ENCODE measurements around the gene PPP1R14C. TPM values are rescaled to one million over a fixed set of nuclear protein-coding genes. Genes with fewer than 3 reads are reported as not detected.

The PPP1R14C gene
- total RNA-seq, 1 donor from 2014 or later: 0.46 TPM

GRCh38 chr6:150267686-150268561, 125.1 kb downstream of the PPP1R14C start:
- H3K4me1 Mint-ChIP-seq (ENCODE audit: unreplicated experiment): peaks cover 13% of the 10 kb centered on the region
- no peak overlapping the region for H3K4me3 Mint-ChIP-seq (ENCODE audit: unreplicated experiment)
- no peaks in the 10 kb centered on the region for H3K36me3 Mint-ChIP-seq (ENCODE audit: unreplicated experiment)
- H3K27ac Mint-ChIP-seq (ENCODE audit: unreplicated experiment): no peak overlapping the region
- no peaks in the 10 kb centered on the region for H3K9me3 Mint-ChIP-seq (ENCODE audit: unreplicated experiment)
- TF ChIP-seq CTCF (IDR thresholded peaks at IDR 0.05): no peak
- no peaks in the 10 kb centered on the region for H3K27me3 Mint-ChIP-seq (ENCODE audit: unreplicated experiment)
- no peak for DNase-seq (ENCODE audit: extremely low spot score, unreplicated experiment)

GRCh38 chr6:150269130-150269856, 126.4 kb downstream of the PPP1R14C start:
- no peak overlapping the region for H3K27ac Mint-ChIP-seq (ENCODE audit: unreplicated experiment)
- H3K4me3 Mint-ChIP-seq (ENCODE audit: unreplicated experiment): no peak overlapping the region

GRCh38 chr6:150269857-150270223, 127.0 kb downstream of the PPP1R14C start:
- Mint-ChIP-seq H3K36me3 (ENCODE audit: unreplicated experiment) (no peaks in the 10 kb centered on the region), H3K4me1 (ENCODE audit: unreplicated experiment) (peaks cover 13% of the 10 kb centered on the region), H3K9me3 (ENCODE audit: unreplicated experiment) (no peaks in the 10 kb centered on the region), H3K27me3 (ENCODE audit: unreplicated experiment) (no peaks in the 10 kb centered on the region), H3K27ac (ENCODE audit: unreplicated experiment) (no peak overlapping the region), H3K4me3 (ENCODE audit: unreplicated experiment) (no peak overlapping the region)
- no peak for TF ChIP-seq CTCF (IDR thresholded peaks at IDR 0.05)
- no peak for DNase-seq (ENCODE audit: extremely low spot score, unreplicated experiment)

More at GRCh38 chr6:150269130-150269856, 126.4 kb downstream of the PPP1R14C start:
- Mint-ChIP-seq H3K36me3 (ENCODE audit: unreplicated experiment) (no peaks in the 10 kb centered on the region), H3K27me3 (ENCODE audit: unreplicated experiment) (no peaks in the 10 kb centered on the region), H3K4me1 (ENCODE audit: unreplicated experiment) (peaks cover 13% of the 10 kb centered on the region), H3K9me3 (ENCODE audit: unreplicated experiment) (no peaks in the 10 kb centered on the region)
- TF ChIP-seq CTCF (IDR thresholded peaks at IDR 0.05): no peak
- DNase-seq (ENCODE audit: extremely low spot score, unreplicated experiment): no peak

GRCh38 chr6:150270330-150271052, 127.6 kb downstream of the PPP1R14C start:
- Mint-ChIP-seq H3K27ac (ENCODE audit: unreplicated experiment) (no peak overlapping the region), H3K9me3 (ENCODE audit: unreplicated experiment) (no peaks in the 10 kb centered on the region), H3K4me1 (ENCODE audit: unreplicated experiment) (peaks cover 13% of the 10 kb centered on the region), H3K36me3 (ENCODE audit: unreplicated experiment) (no peaks in the 10 kb centered on the region), H3K27me3 (ENCODE audit: unreplicated experiment) (no peaks in the 10 kb centered on the region), H3K4me3 (ENCODE audit: unreplicated experiment) (no peak overlapping the region)
- no peak for DNase-seq (ENCODE audit: extremely low spot score, unreplicated experiment)
- TF ChIP-seq CTCF (IDR thresholded peaks at IDR 0.05): no peak

- Mint-ChIP-seq H3K4me3 (ENCODE audit: unreplicated experiment) (no peak overlapping the region), H3K9me3 (ENCODE audit: unreplicated experiment) (no peaks in the 10 kb centered on the region), H3K4me1 (ENCODE audit: unreplicated experiment) (peaks cover 13% of the 10 kb centered on the region), H3K27me3 (ENCODE audit: unreplicated experiment) (no peaks in the 10 kb centered on the region), H3K27ac (ENCODE audit: unreplicated experiment) (no peak overlapping the region), H3K36me3 (ENCODE audit: unreplicated experiment) (no peaks in the 10 kb centered on the region)
- DNase-seq (ENCODE audit: extremely low spot score, unreplicated experiment): no peak
- no peak for TF ChIP-seq CTCF (IDR thresholded peaks at IDR 0.05)
Measured at GRCh38 chr6:150271172-150271500, 128.3 kb downstream of the PPP1R14C start.
